Hepatocyte (in vitro differentiated cells): ENCODE results near the gene TRIM36. TPM values are rescaled to one million over a fixed set of nuclear protein-coding genes. Genes with fewer than 3 reads are reported as not detected.

Experiments
- DNase-seq: peaks from one replicate; pipeline ENCODE4 v3.0.0-alpha.2; 2016; ENCODE audit warnings: low spot score
- H2AFZ ChIP-seq: fragments of 200-600 bp; sonication (generic); 2 replicates; pipeline ENCODE4 v1.6.0; 2016; ENCODE audit warnings: antibody characterized with exemption, mild to moderate bottlenecking
- H3K27ac ChIP-seq: fragments of 200-600 bp; sonication (generic); 2 replicates; pipeline ENCODE4 v1.5.1; 2016; ENCODE audit warnings: mild to moderate bottlenecking
- H3K27me3 ChIP-seq: fragments of 200-600 bp; sonication (generic); 2 replicates; pipeline ENCODE4 v1.6.1; 2016
- H3K36me3 ChIP-seq: fragments of 200-600 bp; sonication (generic); replicated peaks from 2 replicates; pipeline ENCODE4 v1.5.1; 2016; ENCODE audit warnings: low read depth; ENCODE audit not compliant: insufficient read depth
- H3K4me1 ChIP-seq: fragments of 200-600 bp; sonication (generic); 2 replicates; pipeline ENCODE4 v1.5.1; 2016; ENCODE audit warnings: mild to moderate bottlenecking, moderate library complexity; ENCODE audit not compliant: insufficient read depth
- H3K4me2 ChIP-seq: fragments of 200-600 bp; sonication (generic); 2 replicates; pipeline ENCODE4 v1.6.0; 2016
- H3K4me3 ChIP-seq: fragments of 200-600 bp; sonication (generic); 2 replicates; pipeline ENCODE4 v1.5.1; 2016; ENCODE audit warnings: mild to moderate bottlenecking
- H3K79me2 ChIP-seq: fragments of 200-600 bp; sonication (generic); 2 replicates; pipeline ENCODE4 v1.6.0; 2017; ENCODE audit warnings: mild to moderate bottlenecking
- H3K9me2 ChIP-seq: fragments of 200-600 bp; sonication (generic); replicated peaks from 2 replicates; pipeline ENCODE4 v1.6.0; 2017; ENCODE audit warnings: mild to moderate bottlenecking; ENCODE audit not compliant: insufficient read depth
- H3K9me3 ChIP-seq: fragments of 200-600 bp; sonication (generic); 2 replicates; pipeline ENCODE4 v1.5.1; 2016; ENCODE audit warnings: low read depth, mild to moderate bottlenecking
- H4K20me1 ChIP-seq: fragments of 200-600 bp; sonication (generic); 2 replicates; pipeline ENCODE4 v1.6.0; 2016; ENCODE audit warnings: mild to moderate bottlenecking; ENCODE audit not compliant: insufficient read depth, poor library complexity, severe bottlenecking
- CTCF ChIP-seq: fragments of 200-600 bp; sonication (generic); IDR thresholded peaks from 2 replicates; pipeline ENCODE4 v1.5.1; 2016; ENCODE audit warnings: antibody characterized with exemption, mild to moderate bottlenecking; ENCODE audit not compliant: poor library complexity
- EZH2 ChIP-seq: fragments of 200-600 bp; sonication (generic); IDR thresholded peaks from 2 replicates; pipeline ENCODE4 v1.6.1; 2016; ENCODE audit warnings: antibody characterized with exemption, mild to moderate bottlenecking, borderline replicate concordance
- EZH2phosphoT487 ChIP-seq: fragments of 200-600 bp; sonication (generic); IDR thresholded peaks from one replicate; pipeline ENCODE4 v1.6.1; 2018; ENCODE audit warnings: antibody characterized with exemption, mild to moderate bottlenecking, low read depth, moderate library complexity; ENCODE audit not compliant: unreplicated experiment, severe bottlenecking
- WGBS: methylation state at CpG from one replicate; pipeline ENCODE4 v1.1.6; 2016; ENCODE audit warnings: low lambda C conversion rate; ENCODE audit errors: missing lambda C conversion rate; 5-methylcytosine and 5-hydroxymethylcytosine counted together
- polyA plus RNA-seq: library from polyadenylated mRNA; unstranded; fragments of >200 nt; fragmentation: Nextera tagmentation; extraction: Ambion mirVana; gene quantifications from 2 replicates; pipeline ENCODE4 v1.2.1, GENCODE V29; 2016
- total RNA-seq: library from RNA; depleted of rRNA; stranded (reverse); fragments of >200 nt; gene quantifications from 2 replicates; pipeline ENCODE4 v1.2.3, GENCODE V29; 2014

TRIM36 gene
- total and polyA plus RNA-seq, 2 experiments from 2014 or later = 1.3 to 3.1 TPM

- Histone ChIP-seq H3K4me3 (no peak overlapping the region), H4K20me1 (no peaks in the 10 kb centered on the region), H3K9me3 (no peaks in the 10 kb centered on the region), H3K36me3 (no peaks in the 10 kb centered on the region), H3K27ac (no peak overlapping the region), H2AFZ (no peak overlapping the region), H3K79me2 (no peaks in the 10 kb centered on the region), H3K4me2 (no peak overlapping the region), H3K9me2 (no peaks in the 10 kb centered on the region), H3K4me1 (no peaks in the 10 kb centered on the region), H3K27me3 (no peaks in the 10 kb centered on the region)
- DNase-seq = no peak
- WGBS = 96% methylated on average over 6 of the region's 6 CpGs
- TF ChIP-seq EZH2phosphoT487 (no peak), EZH2 (no peak), CTCF (no peak)
Observed at GRCh38 chr5:115151208-115151805, 18.4 kb downstream of the TRIM36 start.

- 85% methylated on average over 5 of the region's 5 CpGs for WGBS
- Histone ChIP-seq H3K4me2 (no peak overlapping the region), H3K9me3 (no peaks in the 10 kb centered on the region), H2AFZ (no peak overlapping the region), H3K9me2 (no peaks in the 10 kb centered on the region), H3K36me3 (no peaks in the 10 kb centered on the region), H4K20me1 (no peaks in the 10 kb centered on the region), H3K4me1 (no peaks in the 10 kb centered on the region), H3K27ac (no peak overlapping the region), H3K4me3 (no peak overlapping the region), H3K79me2 (no peaks in the 10 kb centered on the region), H3K27me3 (no peaks in the 10 kb centered on the region)
- TF ChIP-seq EZH2 (no peak), CTCF (no peak), EZH2phosphoT487 (no peak)
- DNase-seq = no peak
Observed at GRCh38 chr5:115150512-115150911, 19.2 kb downstream of the TRIM36 start.

- H3K4me2 ChIP-seq = no peak overlapping the region
Observed at GRCh38 chr5:115147052-115147451, 22.7 kb downstream of the TRIM36 start.

More at GRCh38 chr5:115147052-115147451, 22.7 kb downstream of the TRIM36 start:
- 70% methylated on average over 5 of the region's 5 CpGs for WGBS
- no peak for DNase-seq
- TF ChIP-seq CTCF (no peak), EZH2 (no peak), EZH2phosphoT487 (no peak)
- no peak overlapping the region for H3K4me3 ChIP-seq
- H4K20me1 ChIP-seq = no peaks in the 10 kb centered on the region
- H2AFZ ChIP-seq = no peak overlapping the region
- H3K9me2 ChIP-seq = no peaks in the 10 kb centered on the region
- no peaks in the 10 kb centered on the region for H3K79me2 ChIP-seq
- H3K27ac ChIP-seq = no peak overlapping the region
- H3K36me3 ChIP-seq = no peaks in the 10 kb centered on the region
- H3K9me3 ChIP-seq = no peaks in the 10 kb centered on the region
- no peaks in the 10 kb centered on the region for H3K4me1 ChIP-seq
- H3K27me3 ChIP-seq = no peaks in the 10 kb centered on the region
